Choroid plexus epithelial cell (primary cell): Measurements from ENCODE around the gene PDLIM7.

ENCODE experiments used
- DNase-seq: peaks from one replicate; pipeline ENCODE4 v3.0.0-alpha.2; 2010; ENCODE audit warnings: low read depth
- H3K4me3 ChIP-seq: 2 replicates; pipeline ENCODE4 v1.5.1; 2011; ENCODE audit warnings: low read depth, mild to moderate bottlenecking, control low read depth, low read length, moderate library complexity
- TF ChIP-seq, protein P1 (sequence below): conservative IDR thresholded peaks from 2 replicates; pipeline ENCODE4 v1.5.1; 2011; ENCODE audit warnings: low read depth, mild to moderate bottlenecking, control low read depth, inconsistent platforms, low read length, moderate library complexity

Gene PDLIM7

DNA sequence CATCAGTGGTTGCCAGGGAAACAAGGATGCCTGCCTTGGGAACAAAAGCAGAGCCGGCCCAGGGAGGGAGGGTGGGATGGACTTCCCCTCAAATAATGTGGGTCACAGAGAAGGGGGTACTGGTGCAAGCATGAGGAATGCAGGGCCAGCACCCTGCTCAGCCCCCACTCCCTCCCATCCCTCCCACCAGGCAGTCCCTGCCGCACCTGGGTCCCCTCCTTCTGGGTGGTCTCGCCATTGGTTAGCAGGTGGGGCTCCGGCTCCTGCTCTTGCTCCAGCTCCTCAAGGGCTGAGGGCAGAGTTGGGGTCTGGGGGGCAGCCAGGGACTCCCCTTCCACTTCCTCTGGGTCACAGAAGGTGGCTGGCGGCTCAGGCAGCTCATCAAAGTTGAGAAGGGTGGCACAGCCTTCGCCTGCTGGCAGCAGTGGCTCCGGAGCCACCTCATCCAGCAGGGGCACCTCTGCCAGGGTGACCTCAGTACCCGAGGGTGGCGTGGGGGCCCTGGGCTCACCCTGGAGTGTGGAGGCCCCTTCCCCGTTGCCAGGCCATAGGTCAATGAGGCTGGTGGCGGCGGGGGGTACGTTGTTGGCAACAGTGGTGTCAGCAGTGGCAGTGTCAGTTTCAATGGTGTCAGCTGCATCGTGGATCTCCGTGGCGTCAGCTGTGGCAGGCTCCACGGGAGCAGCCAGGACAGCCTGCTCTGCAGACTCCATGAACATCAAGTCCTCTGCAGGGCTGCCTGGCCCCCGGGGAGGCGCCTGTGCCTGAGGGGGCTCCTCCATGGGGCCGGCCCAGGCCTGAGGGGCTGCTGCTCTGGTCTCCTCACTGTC, 39.3 kb downstream of the PDLIM7 start:
- no peak for DNase-seq
- H3K4me3 ChIP-seq = no peak overlapping the region
- TF ChIP-seq, protein P1, sequence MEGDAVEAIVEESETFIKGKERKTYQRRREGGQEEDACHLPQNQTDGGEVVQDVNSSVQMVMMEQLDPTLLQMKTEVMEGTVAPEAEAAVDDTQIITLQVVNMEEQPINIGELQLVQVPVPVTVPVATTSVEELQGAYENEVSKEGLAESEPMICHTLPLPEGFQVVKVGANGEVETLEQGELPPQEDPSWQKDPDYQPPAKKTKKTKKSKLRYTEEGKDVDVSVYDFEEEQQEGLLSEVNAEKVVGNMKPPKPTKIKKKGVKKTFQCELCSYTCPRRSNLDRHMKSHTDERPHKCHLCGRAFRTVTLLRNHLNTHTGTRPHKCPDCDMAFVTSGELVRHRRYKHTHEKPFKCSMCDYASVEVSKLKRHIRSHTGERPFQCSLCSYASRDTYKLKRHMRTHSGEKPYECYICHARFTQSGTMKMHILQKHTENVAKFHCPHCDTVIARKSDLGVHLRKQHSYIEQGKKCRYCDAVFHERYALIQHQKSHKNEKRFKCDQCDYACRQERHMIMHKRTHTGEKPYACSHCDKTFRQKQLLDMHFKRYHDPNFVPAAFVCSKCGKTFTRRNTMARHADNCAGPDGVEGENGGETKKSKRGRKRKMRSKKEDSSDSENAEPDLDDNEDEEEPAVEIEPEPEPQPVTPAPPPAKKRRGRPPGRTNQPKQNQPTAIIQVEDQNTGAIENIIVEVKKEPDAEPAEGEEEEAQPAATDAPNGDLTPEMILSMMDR = no peak

GRCh38 chr5:177456976-177457851, 40.2 kb downstream of the PDLIM7 start:
- DNase-seq = peak; percentile 99
- no peak overlapping the region for H3K4me3 ChIP-seq
- TF ChIP-seq, protein P1 = peak; percentile 72

- no peak for DNase-seq
- TF ChIP-seq, protein P1 = no peak
- no peak overlapping the region for H3K4me3 ChIP-seq
These were observed 40.8 kb downstream of the PDLIM7 start for GRCh38 chr5:177456591-177456964.

DNA sequence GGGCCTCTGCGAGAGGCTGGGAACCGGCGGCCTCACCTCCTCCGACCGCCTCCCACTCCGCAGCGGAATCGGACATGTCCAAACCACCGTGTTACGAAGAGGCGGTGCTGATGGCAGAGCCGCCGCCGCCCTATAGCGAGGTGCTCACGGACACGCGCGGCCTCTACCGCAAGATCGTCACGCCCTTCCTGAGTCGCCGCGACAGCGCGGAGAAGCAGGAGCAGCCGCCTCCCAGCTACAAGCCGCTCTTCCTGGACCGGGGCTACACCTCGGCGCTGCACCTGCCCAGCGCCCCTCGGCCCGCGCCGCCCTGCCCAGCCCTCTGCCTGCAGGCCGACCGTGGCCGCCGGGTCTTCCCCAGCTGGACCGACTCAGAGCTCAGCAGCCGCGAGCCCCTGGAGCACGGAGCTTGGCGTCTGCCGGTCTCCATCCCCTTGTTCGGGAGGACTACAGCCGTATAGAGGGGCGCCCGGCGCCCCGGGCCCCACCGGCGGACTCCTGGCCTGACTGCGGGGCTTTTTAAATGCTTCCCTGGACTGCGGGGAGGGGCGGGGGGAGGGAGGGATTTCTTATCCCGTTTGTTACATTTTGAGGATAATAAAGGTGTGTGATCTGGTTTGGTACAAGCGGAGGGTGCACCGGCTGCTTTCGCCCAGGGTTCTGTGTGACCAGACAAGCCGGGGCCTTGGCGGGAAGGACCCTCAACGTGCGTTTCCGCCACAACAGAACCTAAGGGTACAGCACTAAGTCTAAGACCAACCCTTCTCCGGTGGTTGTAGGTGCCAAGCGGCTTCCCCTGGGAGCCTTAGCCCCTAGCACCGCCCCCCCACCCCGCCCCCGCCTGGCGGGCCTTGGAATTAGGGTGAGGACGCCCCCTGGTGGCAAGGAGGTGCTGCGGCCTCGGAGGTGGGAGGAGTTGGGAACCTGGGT, 41.5 kb downstream of the PDLIM7 start:
- TF ChIP-seq, protein P1 = peak; percentile 90
- H3K4me3 ChIP-seq = peak overlapping the region; percentile 54
- DNase-seq = peak; percentile 93

- peak overlapping the region; percentile 54 for H3K4me3 ChIP-seq
- TF ChIP-seq, protein P1 = peak; percentile 60
- DNase-seq = peak; percentile 73
These were observed 42.3 kb downstream of the PDLIM7 start for GRCh38 chr5:177455036-177455660.
